Measurements from ENCODE around the gene SMC3.

The SMC3 gene

GRCh38 chr10:110561292-110561691 lies 6.2 kb upstream of the SMC3 start:
- Mint-ChIP-seq H3K9me3 (no peaks in the 10 kb centered on the region), H3K36me3 (ENCODE audit: low read depth) (no peaks in the 10 kb centered on the region), H3K27ac (no peak overlapping the region), H3K4me1 (peaks cover 20% of the 10 kb centered on the region), H3K4me3 (no peak overlapping the region), H3K27me3 (ENCODE audit: low read depth) (peaks cover 13% of the 10 kb centered on the region)
- no peak for TF ChIP-seq CTCF (IDR thresholded peaks at IDR 0.05; ENCODE audit: unreplicated experiment in 3 of 3)

- no peak for TF ChIP-seq CTCF (IDR thresholded peaks at IDR 0.05; ENCODE audit: unreplicated experiment in 3 of 3)
- peaks cover 24% of the 10 kb centered on the region for H3K4me1 Mint-ChIP-seq
- H3K36me3 Mint-ChIP-seq (ENCODE audit: low read depth) = no peaks in the 10 kb centered on the region
- H3K27me3 Mint-ChIP-seq (ENCODE audit: low read depth) = peaks cover 17% of the 10 kb centered on the region
- H3K9me3 Mint-ChIP-seq = no peaks in the 10 kb centered on the region
- no peak overlapping the region for H3K4me3 Mint-ChIP-seq
- no peak overlapping the region for H3K27ac Mint-ChIP-seq
Observed at GRCh38 chr10:110562348-110562747, 5.1 kb upstream of the SMC3 start.

- Mint-ChIP-seq H3K36me3 (ENCODE audit: low read depth) (no peaks in the 10 kb centered on the region), H3K4me1 (peaks cover 24% of the 10 kb centered on the region), H3K4me3 (no peak overlapping the region), H3K27me3 (ENCODE audit: low read depth) (peaks cover 15% of the 10 kb centered on the region), H3K27ac (no peak overlapping the region), H3K9me3 (no peaks in the 10 kb centered on the region)
- TF ChIP-seq CTCF (IDR thresholded peaks at IDR 0.05; ENCODE audit: unreplicated experiment in 3 of 3) = no peak
Observed at GRCh38 chr10:110563132-110563531, 4.4 kb upstream of the SMC3 start.

- TF ChIP-seq CTCF (IDR thresholded peaks at IDR 0.05; ENCODE audit: unreplicated experiment in 3 of 3) = no peak
- H3K36me3 Mint-ChIP-seq (ENCODE audit: low read depth) = peaks cover 9% of the 10 kb centered on the region
- no peaks in the 10 kb centered on the region for H3K9me3 Mint-ChIP-seq
- peaks cover 5% of the 10 kb centered on the region for H3K27me3 Mint-ChIP-seq (ENCODE audit: low read depth)
- H3K4me3 Mint-ChIP-seq = peak overlapping the region; percentile 98 to 99 (median 99)
- H3K27ac Mint-ChIP-seq = peak overlapping the region; percentile 99 to 100 (median 100)
- H3K4me1 Mint-ChIP-seq = peaks cover 38% of the 10 kb centered on the region
Observed at GRCh38 chr10:110566472-110567200, 859 bp upstream of the SMC3 start.

- peaks cover 49% of the 10 kb centered on the region for H3K4me1 Mint-ChIP-seq
- peak overlapping the region; percentile 98 to 99 (median 99) for H3K4me3 Mint-ChIP-seq
- H3K9me3 Mint-ChIP-seq = no peaks in the 10 kb centered on the region
- peaks cover 9% of the 10 kb centered on the region for H3K36me3 Mint-ChIP-seq (ENCODE audit: low read depth)
- H3K27ac Mint-ChIP-seq = peak overlapping the region; percentile 97 to 100 (median 98)
- peaks cover 5% of the 10 kb centered on the region for H3K27me3 Mint-ChIP-seq (ENCODE audit: low read depth)
- TF ChIP-seq CTCF (IDR thresholded peaks at IDR 0.05; ENCODE audit: unreplicated experiment in 3 of 3) = no peak
Observed at GRCh38 chr10:110568055-110568735, 700 bp downstream of the SMC3 start.

Data from nephron (organoid).